GM18508 (cell line): ENCODE data around the gene EIF6.

Experiments used
- ATAC-seq: cut with Tn5 transposase; IDR thresholded peaks from one replicate; pipeline ENCODE4 v1.9.1; 2021; ENCODE audit warnings: moderate number of reproducible peaks; ENCODE audit not compliant: insufficient read depth, unreplicated experiment

The EIF6 gene

GRCh38 chr20:35281506-35282101 is 3.0 kb downstream of the EIF6 start:
- ATAC-seq = no peak

DNA sequence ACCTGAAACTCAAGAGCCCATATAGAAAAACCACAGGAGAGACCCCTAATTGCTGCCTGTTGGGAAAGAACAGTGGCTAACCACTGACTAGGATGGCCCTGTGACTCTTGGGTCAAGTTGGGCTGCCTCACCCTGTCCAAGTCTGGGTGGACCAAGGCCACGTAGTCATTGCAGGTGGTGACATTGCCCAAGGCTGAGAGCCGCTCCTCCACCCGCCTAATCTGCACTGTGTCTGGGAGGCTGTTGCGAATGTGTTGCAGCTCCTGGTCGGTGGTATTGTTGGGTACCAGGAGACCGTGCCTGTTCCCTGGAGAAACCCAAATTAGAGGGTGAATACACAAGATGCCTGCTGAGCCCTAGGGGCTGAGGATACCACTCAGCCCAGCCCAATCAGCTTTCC is 4.0 kb downstream of the EIF6 start:
- ATAC-seq = no peak

GRCh38 chr20:35279533-35280174 is 4.9 kb downstream of the EIF6 start:
- ATAC-seq = no peak

GRCh38 chr20:35279040-35279439 is 5.5 kb downstream of the EIF6 start:
- ATAC-seq = no peak

DNA sequence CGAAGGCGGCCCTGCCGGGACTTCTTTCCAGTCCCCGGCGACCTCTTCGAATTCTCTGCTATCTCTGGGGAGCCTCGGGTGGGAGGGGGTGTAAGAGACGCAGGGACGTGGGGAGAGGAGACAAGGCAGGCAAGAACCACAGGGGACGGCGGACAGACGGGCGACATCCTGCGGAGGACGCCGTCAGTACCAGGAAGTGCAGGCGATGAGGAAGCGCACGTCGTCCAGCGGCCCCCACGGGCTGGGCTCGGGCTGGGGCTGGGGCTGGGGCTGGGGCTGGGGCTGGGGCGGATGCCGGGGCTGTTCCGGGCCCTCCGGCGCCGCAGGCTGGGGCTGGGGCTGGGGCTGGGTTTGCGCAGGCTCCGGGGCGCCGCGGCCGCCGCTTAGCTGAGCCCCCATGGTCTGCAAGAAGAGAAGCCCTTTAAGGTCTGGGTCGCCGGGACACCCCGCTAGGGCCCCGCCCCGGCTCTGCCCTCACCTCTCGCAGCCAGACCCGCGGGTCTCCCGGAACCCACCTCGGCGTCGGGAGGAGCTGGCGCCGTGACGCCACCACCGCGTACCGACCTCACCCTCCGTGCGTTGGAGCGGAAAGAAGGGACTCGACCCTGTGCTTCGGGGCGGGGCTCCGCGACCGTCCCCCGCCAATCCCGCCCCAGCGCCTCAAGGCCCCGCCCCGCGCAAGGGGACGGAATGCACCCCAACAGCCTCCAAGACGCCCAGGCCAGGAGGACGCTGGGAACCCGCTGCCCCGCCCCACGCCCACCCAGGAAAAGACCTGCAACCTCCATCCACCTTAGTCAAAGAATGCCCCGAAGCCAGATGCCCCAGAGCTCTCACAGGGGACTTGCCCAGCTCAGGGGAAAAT is 6.8 kb downstream of the EIF6 start, which contains the start of gene MMP24OS:
Gene MMP24OS, minus strand, starts transcription at position 592 of the 865 bp plus-strand sequence. Its CDS starts 193 bp downstream, at position 399.
- ATAC-seq = peak; percentile 36

GRCh38 chr20:35277127-35277526 is 7.4 kb downstream of the EIF6 start:
- no peak for ATAC-seq

- ATAC-seq = no peak
Measured at GRCh38 chr20:35276408-35276807, 8.2 kb downstream of the EIF6 start.

DNA sequence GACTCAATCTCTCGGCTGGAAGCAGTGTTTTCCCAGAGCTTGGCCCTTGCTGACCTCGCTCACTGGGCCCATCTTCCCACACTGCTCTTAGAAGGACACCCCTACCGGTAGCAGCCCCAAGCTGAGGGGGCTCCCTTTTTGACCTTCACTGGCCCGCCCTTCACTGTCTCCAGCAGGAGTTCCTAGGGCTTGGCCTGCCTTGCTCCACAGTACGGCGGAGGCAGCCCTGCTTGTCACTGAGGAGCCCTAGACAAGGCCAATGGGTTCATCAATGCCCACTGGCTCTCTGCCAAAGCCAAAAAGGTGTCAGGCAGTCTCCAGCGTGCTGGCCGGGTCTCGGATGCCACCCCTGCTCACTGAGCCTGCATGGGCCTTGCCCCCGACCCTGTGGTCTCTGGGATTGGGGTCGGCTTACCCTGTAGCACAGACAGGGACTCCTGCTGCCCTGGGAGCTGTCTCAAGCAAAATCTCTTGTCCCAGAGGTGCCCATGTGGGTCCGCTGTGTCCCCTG is 8.8 kb downstream of the EIF6 start:
- ATAC-seq = no peak

GRCh38 chr20:35274172-35275092 is 10.1 kb downstream of the EIF6 start:
- ATAC-seq = no peak

DNA sequence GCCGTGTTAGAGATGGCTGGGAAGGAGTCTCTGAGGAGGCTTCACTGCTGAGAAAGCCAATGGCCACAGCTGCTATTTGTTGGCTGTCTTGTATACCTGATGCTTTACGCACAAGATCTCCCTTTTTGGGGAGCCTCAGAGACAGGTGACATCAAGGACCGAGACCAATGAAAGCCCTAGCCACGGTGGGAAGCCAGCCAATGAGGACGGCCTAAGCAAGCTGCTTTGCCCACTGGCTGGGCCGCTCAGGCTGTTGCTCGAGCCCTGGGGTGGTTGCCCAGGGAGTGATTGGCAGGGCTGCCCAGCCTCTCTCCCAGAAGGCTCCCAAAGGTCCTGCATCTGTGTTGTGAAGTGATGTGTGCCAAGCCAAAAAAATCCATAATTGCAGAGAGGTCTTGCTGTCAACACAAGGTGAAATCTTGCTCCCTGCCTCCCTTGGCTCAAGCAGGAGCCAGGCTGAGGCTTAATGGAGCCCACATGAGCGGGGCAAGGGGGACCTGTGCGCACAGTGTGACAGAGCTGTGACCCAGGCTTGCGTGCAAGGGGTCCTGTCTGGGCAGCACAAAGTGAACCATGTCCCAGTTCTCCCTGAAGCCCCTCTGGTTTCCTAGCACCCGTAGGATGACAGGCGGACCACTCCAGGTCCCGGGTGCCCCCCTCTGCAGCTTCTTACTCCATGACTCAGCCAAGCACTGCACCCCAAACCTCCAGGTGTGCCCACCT is 11.0 kb downstream of the EIF6 start:
- no peak for ATAC-seq

DNA sequence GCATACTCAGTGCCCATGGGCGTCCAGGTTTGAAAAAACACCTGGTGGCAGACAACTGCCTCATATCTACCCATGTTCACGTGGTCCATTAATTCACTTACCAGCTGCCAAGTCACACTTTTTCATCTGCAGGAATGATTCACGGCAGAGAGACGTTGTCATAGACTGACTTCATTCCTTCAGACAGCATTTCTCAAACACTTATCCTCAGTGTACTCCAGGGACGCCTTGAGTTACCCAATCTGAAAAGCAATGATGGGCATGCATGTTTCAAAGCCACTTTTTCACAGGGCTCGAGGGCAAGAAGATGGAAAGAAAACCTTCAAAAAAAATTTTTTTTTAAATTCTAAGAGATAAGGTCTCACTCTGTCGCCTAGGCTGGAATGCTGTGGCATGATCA is 12.7 kb downstream of the EIF6 start:
- ATAC-seq = no peak

GRCh38 chr20:35271073-35271882 is 13.3 kb downstream of the EIF6 start:
- no peak for ATAC-seq

GRCh38 chr20:35270021-35270902 is 14.3 kb downstream of the EIF6 start:
- ATAC-seq = no peak

- ATAC-seq = no peak
Measured at GRCh38 chr20:35269055-35269781, 15.4 kb downstream of the EIF6 start.

GRCh38 chr20:35267092-35267491 is 17.5 kb downstream of the EIF6 start:
- no peak for ATAC-seq

GRCh38 chr20:35264755-35265154 is 19.8 kb downstream of the EIF6 start:
- no peak for ATAC-seq
